ENCODE measurements around the gene SLC13A4.

DNA sequence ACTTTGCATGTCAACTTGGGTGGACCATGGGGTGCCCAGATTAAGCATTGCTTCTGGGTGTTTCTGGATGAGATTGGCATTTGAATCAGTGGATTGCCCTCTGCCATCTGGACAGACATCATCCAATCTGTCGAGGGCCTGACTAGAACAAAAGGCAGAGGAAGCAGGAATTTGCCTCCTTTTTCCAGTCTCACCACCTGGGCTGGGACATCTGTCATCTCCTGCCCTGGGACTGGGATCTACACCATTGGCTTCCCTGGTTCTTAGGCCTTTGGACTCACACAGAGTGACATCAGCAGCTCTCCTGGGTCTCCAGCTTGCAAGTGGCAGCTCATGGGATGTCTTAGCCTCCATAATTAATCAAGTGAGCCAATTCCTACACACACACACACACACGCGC, 10.3 kb downstream of the SLC13A4 start:
- TF ChIP-seq, protein P1, sequence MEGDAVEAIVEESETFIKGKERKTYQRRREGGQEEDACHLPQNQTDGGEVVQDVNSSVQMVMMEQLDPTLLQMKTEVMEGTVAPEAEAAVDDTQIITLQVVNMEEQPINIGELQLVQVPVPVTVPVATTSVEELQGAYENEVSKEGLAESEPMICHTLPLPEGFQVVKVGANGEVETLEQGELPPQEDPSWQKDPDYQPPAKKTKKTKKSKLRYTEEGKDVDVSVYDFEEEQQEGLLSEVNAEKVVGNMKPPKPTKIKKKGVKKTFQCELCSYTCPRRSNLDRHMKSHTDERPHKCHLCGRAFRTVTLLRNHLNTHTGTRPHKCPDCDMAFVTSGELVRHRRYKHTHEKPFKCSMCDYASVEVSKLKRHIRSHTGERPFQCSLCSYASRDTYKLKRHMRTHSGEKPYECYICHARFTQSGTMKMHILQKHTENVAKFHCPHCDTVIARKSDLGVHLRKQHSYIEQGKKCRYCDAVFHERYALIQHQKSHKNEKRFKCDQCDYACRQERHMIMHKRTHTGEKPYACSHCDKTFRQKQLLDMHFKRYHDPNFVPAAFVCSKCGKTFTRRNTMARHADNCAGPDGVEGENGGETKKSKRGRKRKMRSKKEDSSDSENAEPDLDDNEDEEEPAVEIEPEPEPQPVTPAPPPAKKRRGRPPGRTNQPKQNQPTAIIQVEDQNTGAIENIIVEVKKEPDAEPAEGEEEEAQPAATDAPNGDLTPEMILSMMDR (IDR thresholded peaks at IDR 0.05; ENCODE audit: low read length), result no peak
- TF ChIP-seq EZH2 (IDR thresholded peaks at IDR 0.05; ENCODE audit: borderline replicate concordance, low read length), result no peak
